Measurements from ENCODE around the gene FOXP1.
A peak's percentile ranks its signal among the peaks of the same experiment; 100 is the strongest.

Gene FOXP1

GRCh38 chr3:71066849-71067261 lies 516.7 kb downstream of the FOXP1 start:
- no peak for DNase-seq

- DNase-seq: no peak
These were observed 517.2 kb downstream of the FOXP1 start for GRCh38 chr3:71066356-71066755.

GRCh38 chr3:71065764-71066013 lies 517.8 kb downstream of the FOXP1 start:
- DNase-seq: no peak

GRCh38 chr3:71064956-71065763 lies 518.4 kb downstream of the FOXP1 start:
- DNase-seq: peak in 43 of 58 donors; percentile 12 to 80 (median 55)

- DNase-seq: peak in 25 of 58 donors; percentile 13 to 67 (median 52)
These were observed 519.1 kb downstream of the FOXP1 start for GRCh38 chr3:71064291-71064955.

GRCh38 chr3:71063773-71064290 lies 519.7 kb downstream of the FOXP1 start:
- DNase-seq: peak in 21 of 58 donors; percentile 9 to 63 (median 26)

- no peak for DNase-seq
These were observed 520.4 kb downstream of the FOXP1 start for GRCh38 chr3:71062952-71063772.

- no peak for DNase-seq
These were observed 521.2 kb downstream of the FOXP1 start for GRCh38 chr3:71062037-71062932.

- no peak for DNase-seq
These were observed 521.9 kb downstream of the FOXP1 start for GRCh38 chr3:71061581-71061980.

GRCh38 chr3:71061037-71061436 lies 522.5 kb downstream of the FOXP1 start:
- no peak for DNase-seq

- no peak for DNase-seq
These were observed 523.0 kb downstream of the FOXP1 start for GRCh38 chr3:71060536-71060935.

- no peak for DNase-seq
These were observed 526.0 kb downstream of the FOXP1 start for GRCh38 chr3:71057526-71057894.

- no peak for DNase-seq
These were observed 527.2 kb downstream of the FOXP1 start for GRCh38 chr3:71056327-71056726.

- no peak for DNase-seq
These were observed 528.1 kb downstream of the FOXP1 start for GRCh38 chr3:71055257-71056001.

GRCh38 chr3:71054312-71054711 lies 529.2 kb downstream of the FOXP1 start:
- no peak for DNase-seq

GRCh38 chr3:71053495-71053894 lies 530.0 kb downstream of the FOXP1 start:
- no peak for DNase-seq

GRCh38 chr3:71052716-71053115 lies 530.8 kb downstream of the FOXP1 start:
- DNase-seq: peak in 2 of 58 donors; percentile 9 to 16

GRCh38 chr3:71051893-71052687 lies 531.4 kb downstream of the FOXP1 start:
- no peak for DNase-seq

- DNase-seq: no peak
These were observed 532.3 kb downstream of the FOXP1 start for GRCh38 chr3:71051259-71051595.
